Measurements from ENCODE around the gene ANKS1B. TPM values are rescaled to one million over a fixed set of nuclear protein-coding genes. Genes with fewer than 3 reads are reported as not detected.

ANKS1B gene
- total RNA-seq, 4 donors from 2014 or later: 34.5 to 81.9 (median 71.1) TPM

DNA sequence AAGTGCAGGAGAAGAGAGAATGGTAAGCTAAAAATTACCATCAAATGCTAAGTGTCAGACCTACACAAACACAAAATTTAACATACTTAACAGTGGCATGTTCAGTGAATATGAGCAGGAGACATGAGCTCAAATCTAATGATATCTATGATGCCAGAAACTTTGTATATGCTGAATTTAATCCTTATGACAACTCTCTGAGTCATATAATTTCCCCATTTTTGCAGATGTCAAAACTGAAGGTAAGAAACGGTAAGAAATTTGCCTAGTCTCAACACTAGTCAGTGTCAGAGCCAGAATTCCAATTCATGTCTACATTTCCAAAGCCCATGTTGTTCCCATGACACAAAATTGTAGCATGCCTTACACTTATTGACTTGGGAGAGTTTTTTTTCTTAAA is 963.9 kb downstream of the ANKS1B start:
- H3K36me3 ChIP-seq: no peaks in the 10 kb centered on the region
- intact Hi-C loops (cut with DNase I): no loop called here
- no peak overlapping the region for H3K27ac ChIP-seq
- no peaks in the 10 kb centered on the region for H3K4me1 ChIP-seq
- no peaks in the 10 kb centered on the region for H3K27me3 ChIP-seq
- TF ChIP-seq, protein P1, sequence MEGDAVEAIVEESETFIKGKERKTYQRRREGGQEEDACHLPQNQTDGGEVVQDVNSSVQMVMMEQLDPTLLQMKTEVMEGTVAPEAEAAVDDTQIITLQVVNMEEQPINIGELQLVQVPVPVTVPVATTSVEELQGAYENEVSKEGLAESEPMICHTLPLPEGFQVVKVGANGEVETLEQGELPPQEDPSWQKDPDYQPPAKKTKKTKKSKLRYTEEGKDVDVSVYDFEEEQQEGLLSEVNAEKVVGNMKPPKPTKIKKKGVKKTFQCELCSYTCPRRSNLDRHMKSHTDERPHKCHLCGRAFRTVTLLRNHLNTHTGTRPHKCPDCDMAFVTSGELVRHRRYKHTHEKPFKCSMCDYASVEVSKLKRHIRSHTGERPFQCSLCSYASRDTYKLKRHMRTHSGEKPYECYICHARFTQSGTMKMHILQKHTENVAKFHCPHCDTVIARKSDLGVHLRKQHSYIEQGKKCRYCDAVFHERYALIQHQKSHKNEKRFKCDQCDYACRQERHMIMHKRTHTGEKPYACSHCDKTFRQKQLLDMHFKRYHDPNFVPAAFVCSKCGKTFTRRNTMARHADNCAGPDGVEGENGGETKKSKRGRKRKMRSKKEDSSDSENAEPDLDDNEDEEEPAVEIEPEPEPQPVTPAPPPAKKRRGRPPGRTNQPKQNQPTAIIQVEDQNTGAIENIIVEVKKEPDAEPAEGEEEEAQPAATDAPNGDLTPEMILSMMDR (IDR thresholded peaks at IDR 0.05): no peak
- TF ChIP-seq POLR2A (IDR thresholded peaks at IDR 0.05): no peak
- WGBS, 2 donors: 80 to 89% methylated on average over 1 of the region's 1 CpG
- DNase-seq: no peak
- no peak overlapping the region for H3K4me3 ChIP-seq (replicated peaks in 1 of 3)
- H3K9me3 ChIP-seq: no peaks in the 10 kb centered on the region

DNA sequence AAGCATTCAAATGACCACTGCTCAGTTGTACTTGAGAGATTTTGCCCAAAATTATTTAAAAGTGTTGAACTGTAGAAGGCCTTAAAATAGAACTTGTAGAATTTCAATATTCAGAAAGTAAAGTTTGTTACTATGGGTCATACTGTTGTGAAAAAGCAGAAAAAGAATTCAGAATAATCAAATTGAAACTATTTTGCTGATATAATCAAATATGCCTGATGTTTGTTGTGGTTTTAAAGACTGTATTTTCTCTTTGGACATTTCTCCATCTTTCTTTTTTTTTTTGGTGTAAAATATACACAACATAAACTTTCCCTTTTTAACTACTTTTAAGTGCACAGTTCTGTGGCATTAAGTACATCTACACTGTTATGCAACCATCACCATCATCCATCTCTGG is 964.9 kb downstream of the ANKS1B start:
- H3K4me1 ChIP-seq: no peaks in the 10 kb centered on the region
- no peak overlapping the region for H3K27ac ChIP-seq
- intact Hi-C loops (cut with DNase I): no loop called here
- H3K27me3 ChIP-seq: no peaks in the 10 kb centered on the region
- TF ChIP-seq, protein P1 (IDR thresholded peaks at IDR 0.05): no peak
- no peak for TF ChIP-seq POLR2A (IDR thresholded peaks at IDR 0.05)
- no peak for DNase-seq
- H3K36me3 ChIP-seq: no peaks in the 10 kb centered on the region
- H3K4me3 ChIP-seq (replicated peaks in 1 of 3): no peak overlapping the region
- no peaks in the 10 kb centered on the region for H3K9me3 ChIP-seq

DNA sequence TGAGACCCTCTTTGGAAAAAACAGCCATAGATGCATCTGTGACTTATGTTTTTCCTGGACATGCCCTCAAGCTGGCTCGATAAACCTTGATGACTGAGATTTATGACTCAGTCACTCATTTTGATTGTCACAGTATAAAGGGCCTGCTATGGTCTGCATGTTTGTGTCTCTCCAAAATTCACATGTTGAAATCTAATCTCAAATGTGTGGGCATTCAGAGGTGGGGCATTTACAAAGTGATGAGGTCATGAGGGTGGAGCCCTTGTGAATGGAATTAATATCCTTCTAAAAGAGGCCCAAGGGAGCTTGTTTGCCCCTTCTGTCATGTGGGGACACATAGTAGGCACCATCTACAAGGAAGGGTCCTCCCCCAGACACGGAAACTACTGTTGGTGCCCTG is 966.8 kb downstream of the ANKS1B start:
- H3K4me1 ChIP-seq: no peaks in the 10 kb centered on the region
- TF ChIP-seq, protein P1 (IDR thresholded peaks at IDR 0.05): no peak
- no peak for TF ChIP-seq POLR2A (IDR thresholded peaks at IDR 0.05)
- 64 to 93% methylated on average over 2 of the region's 2 CpGs for WGBS, 2 donors
- no peak for DNase-seq
- no peaks in the 10 kb centered on the region for H3K36me3 ChIP-seq
- no peak overlapping the region for H3K27ac ChIP-seq
- no peaks in the 10 kb centered on the region for H3K27me3 ChIP-seq
- intact Hi-C loops (cut with DNase I): no loop called here
- no peaks in the 10 kb centered on the region for H3K9me3 ChIP-seq
- H3K4me3 ChIP-seq (replicated peaks in 1 of 3): no peak overlapping the region

DNA sequence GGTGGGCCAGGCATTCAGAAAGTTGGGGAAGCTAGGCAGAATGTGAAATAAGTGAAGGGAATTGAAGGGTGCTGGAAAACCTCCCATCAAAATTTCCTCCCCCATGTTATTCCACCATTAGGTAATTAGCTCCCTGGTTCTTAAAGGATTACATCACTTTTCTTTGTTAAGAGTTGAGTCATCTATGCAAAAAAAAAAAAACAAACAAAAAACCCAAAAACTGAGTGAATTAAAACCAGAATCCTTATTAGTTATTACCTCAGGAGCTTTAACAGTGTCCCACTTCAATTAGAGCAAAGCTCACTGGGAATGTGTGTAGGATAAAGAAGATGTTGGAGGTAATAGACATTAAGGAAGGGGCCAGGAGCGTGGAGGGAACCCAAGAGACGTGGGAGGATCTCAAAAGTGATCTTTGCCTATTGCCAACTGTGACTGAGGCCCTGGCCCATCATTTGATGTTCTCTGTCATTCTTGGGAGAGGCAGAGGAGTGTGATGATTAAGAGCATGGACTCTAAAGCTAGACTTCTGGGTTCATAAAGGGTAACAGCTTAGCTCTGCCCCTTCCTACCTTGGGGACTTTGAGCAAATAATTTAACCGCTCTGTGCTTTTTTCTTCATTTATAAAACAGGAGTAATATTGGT is 975.0 kb downstream of the ANKS1B start:
- 77 to 94% methylated on average over 3 of the region's 3 CpGs for WGBS, 2 donors
- no peak for DNase-seq

DNA sequence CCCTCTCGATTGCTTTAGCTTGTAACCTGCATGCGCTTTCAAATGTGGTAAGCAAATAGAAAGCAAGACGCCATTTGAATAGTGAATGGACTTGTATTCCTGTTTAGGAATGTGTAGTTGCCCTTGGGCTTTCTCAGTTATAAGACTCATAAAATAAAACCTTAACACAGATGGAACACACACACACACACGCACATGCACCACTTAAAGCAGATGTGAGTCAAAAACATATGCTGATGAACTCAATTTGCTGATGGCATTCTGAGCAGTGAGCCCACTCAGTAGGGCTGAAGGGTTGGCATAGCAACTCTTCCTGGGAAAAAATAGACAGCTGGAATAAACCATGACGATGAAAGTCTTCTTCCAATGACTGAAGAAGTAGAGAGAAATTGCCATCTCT is 979.1 kb downstream of the ANKS1B start:
- Histone ChIP-seq H3K27ac (no peak overlapping the region), H3K4me3 (replicated peaks in 1 of 3) (no peak overlapping the region), H3K27me3 (no peaks in the 10 kb centered on the region), H3K4me1 (no peaks in the 10 kb centered on the region), H3K9me3 (no peaks in the 10 kb centered on the region), H3K36me3 (no peaks in the 10 kb centered on the region)
- WGBS, 2 donors: 84 to 90% methylated on average over 5 of the region's 5 CpGs
- no peak for DNase-seq
- TF ChIP-seq, protein P1 (IDR thresholded peaks at IDR 0.05): no peak
- TF ChIP-seq POLR2A (IDR thresholded peaks at IDR 0.05): no peak
- intact Hi-C loops (cut with DNase I): no loop called here

More for the DNA sequence above, 975.0 kb downstream of the ANKS1B start:
- intact Hi-C loops (cut with DNase I): no loop called here
- Histone ChIP-seq H3K9me3 (no peaks in the 10 kb centered on the region), H3K4me1 (no peaks in the 10 kb centered on the region), H3K27me3 (no peaks in the 10 kb centered on the region), H3K27ac (no peak overlapping the region), H3K36me3 (no peaks in the 10 kb centered on the region), H3K4me3 (replicated peaks in 1 of 3) (no peak overlapping the region)
- TF ChIP-seq POLR2A (IDR thresholded peaks at IDR 0.05): no peak
- TF ChIP-seq, protein P1 (IDR thresholded peaks at IDR 0.05): no peak

All from thyroid gland (tissue), 4 donors.